Stomach (tissue), 4 donors: ENCODE measurements around the gene CIB4.

Source experiments
- CTCF ChIP-seq, 7 experiments: fragments of 450-650 bp in 4 of 7; fragments of 200-600 bp in 3 of 7; sonication (generic) in 3 of 7; IDR thresholded peaks; one replicate each; pipeline ENCODE4 v1.5.1; 2016 to 2019; ENCODE audit warnings: antibody characterized with exemption in 7 of 7, control low read depth in 2 of 7, mild to moderate bottlenecking in 1 of 7
- EP300 ChIP-seq: sonication (generic); formaldehyde crosslinking; IDR thresholded peaks from one replicate; pipeline ENCODE4 v1.6.1; 2017; ENCODE audit warnings: antibody characterized with exemption
- POLR2A ChIP-seq, 4 donors: fragments of 450-650 bp; IDR thresholded peaks; one replicate each; pipeline ENCODE4 v1.6.1; 2016; ENCODE audit warnings: antibody characterized with exemption in 4 of 4, control low read depth in 2 of 4, mild to moderate bottlenecking in 1 of 4, moderate library complexity in 1 of 4
- POLR2AphosphoS5 ChIP-seq, 3 donors: sonication (generic); formaldehyde crosslinking; IDR thresholded peaks; one replicate each; pipeline ENCODE4 v1.6.1; 2016; ENCODE audit warnings: antibody characterized with exemption in 3 of 3

GRCh38 chr2:26668041-26668440 is 26.9 kb upstream of the CIB4 start:
- no peak for TF ChIP-seq EP300
- no peak for TF ChIP-seq POLR2A (IDR thresholded peaks at IDR 0.05)
- TF ChIP-seq CTCF (IDR thresholded peaks at IDR 0.05) = no peak
- no peak for TF ChIP-seq POLR2AphosphoS5 (IDR thresholded peaks at IDR 0.05)
